COR-L47 (cell line): ENCODE data around the gene VSIG2.
"Not testable (repeated sequence)": the region's sequence is repeated elsewhere in the genome, so short reads cannot be mapped to it uniquely, and the experiment has no call there.

Experiments
- DNase-seq: peaks from one replicate; lab custom pipeline; 2025; lab: John Stamatoyannopoulos, UW

Gene VSIG2

DNA sequence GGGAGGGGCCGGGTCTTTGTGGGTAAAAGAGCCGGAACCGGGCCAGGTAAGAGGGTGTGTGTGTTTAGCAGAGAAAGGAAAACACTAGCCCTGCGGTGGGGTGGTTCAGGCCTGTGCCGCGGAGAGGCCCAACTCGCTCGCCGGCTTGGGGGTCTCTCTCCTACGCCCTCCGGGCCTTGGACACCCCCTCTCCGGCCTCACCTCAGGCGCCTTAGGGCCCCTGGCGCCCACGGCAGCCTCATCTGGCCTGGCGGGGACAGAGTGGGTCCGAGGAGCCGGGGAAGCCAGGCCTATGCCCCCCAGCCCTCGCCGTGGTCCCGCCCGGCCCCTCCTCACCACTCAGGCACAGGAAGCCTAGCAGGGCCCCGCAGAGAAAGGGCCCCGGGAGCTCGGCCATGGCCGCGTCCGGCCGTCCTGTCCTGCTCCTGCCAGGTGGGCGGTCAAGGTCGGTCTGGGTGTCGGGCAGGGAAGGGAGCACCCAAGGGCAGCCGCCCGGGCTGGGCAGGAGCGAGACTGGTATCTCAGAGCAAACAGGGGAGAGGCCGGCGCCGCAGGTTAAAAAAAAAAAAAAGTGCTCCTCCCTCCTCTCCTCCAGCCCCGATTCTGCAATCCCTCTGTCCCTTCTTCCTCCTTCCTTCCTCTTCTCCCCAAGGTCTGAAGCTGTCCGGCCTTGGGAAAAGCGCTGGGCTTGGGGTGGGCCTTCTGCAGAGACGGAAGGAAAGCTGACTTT lies at the start of gene VSIG2:
Gene VSIG2, minus strand, starts transcription at position 515 of the 730 bp plus-strand sequence. Its CDS starts 118 bp downstream, at position 397.
- DNase-seq: no peak

DNA sequence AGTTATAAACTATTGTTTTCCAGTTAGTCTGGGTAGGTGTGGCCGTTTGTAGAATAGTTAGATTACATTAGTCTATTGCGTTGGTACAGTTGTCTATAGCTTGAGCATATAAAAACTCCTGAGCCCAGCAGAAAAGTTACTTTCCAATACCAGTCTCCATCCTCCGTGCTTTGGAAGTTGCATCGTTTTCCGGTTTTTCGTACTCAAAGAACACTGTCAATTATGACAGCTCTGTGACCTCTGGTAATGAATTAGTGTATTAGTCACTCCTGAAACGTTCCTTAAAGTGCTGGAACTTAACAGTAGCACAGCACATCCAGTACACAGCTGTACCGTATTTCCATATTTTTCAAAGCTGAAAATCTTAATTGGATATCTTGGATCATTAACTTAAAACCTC lies 49.0 kb upstream of the VSIG2 start:
- no peak for DNase-seq

- DNase-seq: peak; percentile 45
Measured at GRCh38 chr11:124800226-124800929, 48.3 kb upstream of the VSIG2 start, which contains the start of gene MSANTD2. TSS of gene MSANTD2 (minus strand) at chr11:124800406. CDS start at chr11:124800380, 26 bp downstream.

DNA sequence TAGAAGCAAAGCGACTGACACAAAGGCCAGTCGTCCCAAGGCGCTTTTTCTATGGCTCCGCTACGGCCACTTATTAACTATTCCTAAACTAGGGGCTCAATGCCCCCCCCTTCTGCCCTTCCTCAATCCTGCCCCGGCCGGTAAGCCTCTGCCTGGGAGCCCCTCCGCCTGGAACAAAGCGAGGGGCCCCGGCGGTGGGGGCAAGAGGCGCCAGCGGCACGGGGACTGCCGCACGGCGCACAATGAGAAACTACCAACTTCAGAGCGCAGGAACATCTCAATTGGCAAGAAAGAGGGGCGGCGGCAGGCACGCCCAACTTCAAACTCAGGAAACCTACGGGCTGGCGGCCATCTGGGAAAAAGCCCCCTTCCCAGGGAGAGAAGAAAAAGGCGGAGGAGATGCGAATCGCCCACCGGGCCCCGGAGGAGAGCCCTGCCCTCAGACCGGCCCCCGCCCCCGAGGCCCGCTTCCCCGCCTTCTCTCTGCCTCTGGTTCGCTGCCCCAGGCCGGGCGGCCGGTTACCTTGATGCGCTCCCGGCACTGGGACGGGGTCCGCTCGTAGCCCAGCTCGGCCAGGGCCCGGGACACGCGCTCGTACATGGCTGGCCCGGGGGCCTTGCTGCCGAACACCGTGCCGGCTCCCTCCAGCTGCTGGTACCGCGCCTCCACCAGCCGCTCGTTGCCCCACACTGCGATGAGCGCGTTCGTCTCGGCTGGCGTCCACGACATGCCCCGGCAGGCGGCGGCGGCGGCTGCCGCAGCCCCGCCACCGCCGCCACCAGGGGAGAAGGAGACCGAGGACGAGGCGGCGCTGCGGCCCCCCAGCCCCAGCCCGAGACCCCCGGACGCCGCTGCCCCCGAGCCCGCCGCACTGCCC lies 47.5 kb upstream of the VSIG2 start:
- DNase-seq: no peak

DNA sequence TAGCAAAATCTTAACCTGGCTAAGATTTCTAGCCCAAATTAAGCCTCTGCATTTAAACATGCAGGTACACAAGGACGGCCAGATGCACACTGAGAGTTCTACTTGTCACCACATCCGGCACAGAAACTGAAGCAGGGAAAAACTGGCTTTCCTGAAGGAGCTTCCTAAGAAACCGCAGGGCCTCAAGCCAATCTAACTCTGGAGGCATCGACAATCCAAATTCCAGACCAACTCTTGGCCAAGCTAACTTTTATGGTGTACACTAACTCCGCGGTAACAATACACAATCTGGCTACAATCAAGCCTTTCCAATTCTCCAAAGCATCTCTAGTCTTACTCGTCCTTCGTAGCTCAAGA lies 46.9 kb upstream of the VSIG2 start:
- no peak for DNase-seq

DNA sequence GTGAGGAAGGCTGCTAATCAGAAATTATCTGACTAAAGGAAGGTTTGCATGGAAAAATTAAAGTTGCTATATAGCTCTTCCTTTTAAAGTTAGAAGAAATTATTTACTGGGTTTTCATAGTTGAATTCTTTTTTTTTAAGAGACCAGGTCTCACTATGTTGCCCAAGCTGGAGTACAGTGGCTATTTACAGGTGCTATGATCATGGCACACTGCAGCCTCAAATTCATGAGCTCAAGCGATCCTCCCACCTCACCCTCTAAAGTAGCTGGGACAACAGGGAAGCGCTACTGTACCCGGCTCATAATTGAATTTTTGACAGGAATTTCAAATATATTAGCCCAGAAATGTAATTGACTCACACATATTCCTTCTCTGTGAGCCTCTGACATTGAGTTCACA lies 44.3 kb upstream of the VSIG2 start:
- no peak for DNase-seq

GRCh38 chr11:124793466-124794278 lies 41.6 kb upstream of the VSIG2 start:
- DNase-seq: peak; percentile 48

DNA sequence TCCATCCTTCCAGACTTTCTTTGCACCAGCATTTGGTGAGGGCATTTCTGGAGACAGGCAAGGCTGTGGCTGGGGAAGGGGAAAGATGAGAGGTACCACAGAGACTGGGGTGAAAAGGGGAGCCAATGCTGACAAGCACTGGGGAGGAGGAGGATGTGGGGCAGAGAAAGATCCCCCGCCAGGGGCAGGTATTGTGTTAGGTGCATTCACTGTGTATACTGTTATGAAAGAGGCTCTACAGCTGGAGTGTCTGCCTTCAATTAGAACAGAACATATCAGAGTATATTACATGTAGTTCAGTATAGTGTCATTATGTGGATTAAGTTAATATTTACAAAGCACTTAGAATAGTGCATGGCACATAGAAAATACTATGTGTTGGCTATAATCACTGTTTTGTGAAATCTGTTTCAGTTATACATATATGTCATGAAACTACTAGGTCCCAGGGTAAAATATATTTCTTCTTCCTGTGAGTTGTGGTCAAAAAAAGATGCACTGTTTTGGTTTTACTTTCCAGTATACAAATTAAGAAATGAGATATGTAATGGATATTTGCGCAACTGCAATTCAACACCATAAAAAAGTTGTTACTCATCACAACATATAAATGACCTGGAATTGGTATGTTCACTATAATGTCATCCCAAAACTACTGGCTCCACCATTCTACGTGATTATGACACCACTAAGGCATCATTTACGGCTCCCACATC lies 39.7 kb upstream of the VSIG2 start:
- DNase-seq: no peak

- DNase-seq: no peak
Measured at GRCh38 chr11:124788521-124788920, 36.5 kb upstream of the VSIG2 start.

DNA sequence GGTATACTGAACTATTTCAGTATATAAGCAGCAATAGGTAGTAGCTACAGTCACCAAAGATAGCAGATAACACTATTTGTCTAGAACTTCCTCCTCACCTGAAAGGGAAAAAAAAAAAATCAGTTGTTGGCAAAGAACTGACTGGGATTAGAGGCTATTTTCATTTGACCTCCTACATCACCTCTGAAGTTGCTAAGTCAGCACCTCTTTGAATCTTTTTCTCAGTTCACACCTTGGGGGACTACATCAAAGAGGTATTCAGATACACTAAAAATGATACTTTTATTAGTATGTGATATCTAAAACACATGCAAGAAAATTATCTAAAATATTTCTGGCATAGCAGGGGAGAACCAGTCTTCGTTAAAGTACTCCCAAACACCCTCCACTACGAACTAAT lies 32.0 kb upstream of the VSIG2 start:
- DNase-seq: no peak

DNA sequence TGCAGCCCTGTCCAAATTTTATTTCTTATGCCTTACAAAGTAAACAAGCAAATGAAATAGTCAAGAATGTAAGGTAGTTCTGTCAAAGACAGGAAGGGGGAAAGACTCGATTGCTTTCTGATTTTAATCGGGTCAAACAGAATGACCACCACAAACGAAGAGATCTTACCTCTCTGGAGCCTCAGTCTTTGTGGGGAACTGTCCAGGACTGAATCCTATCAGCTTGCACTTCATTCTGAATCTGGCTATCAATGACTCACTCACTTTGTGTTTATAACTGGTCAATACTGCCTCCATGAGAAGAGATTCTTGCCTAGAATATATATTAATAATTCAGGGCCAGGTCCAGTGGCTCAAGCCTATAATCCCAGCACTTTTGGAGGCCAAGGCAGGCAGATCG lies 30.9 kb upstream of the VSIG2 start:
- DNase-seq: no peak

DNA sequence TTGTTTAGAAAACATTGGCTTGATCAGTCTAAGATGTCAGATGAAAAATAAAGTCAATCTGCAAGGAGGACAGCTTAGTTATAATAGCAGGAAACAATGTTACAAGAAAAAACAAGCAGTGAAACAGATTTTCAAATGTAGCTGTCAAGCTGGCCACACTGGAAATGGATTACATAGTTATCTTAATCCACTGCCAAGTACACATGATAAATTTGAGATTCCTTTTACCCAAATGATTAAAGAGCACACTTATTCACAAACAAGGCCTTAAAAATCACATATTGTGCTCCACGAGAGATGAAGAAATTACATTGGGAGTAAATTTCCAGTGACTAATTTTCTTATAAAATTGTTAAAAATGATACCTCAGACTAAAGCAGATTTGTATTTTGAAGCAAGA lies 27.5 kb upstream of the VSIG2 start:
- DNase-seq: no peak

- no peak for DNase-seq
Measured at GRCh38 chr11:124778281-124778680, 26.2 kb upstream of the VSIG2 start.

DNA sequence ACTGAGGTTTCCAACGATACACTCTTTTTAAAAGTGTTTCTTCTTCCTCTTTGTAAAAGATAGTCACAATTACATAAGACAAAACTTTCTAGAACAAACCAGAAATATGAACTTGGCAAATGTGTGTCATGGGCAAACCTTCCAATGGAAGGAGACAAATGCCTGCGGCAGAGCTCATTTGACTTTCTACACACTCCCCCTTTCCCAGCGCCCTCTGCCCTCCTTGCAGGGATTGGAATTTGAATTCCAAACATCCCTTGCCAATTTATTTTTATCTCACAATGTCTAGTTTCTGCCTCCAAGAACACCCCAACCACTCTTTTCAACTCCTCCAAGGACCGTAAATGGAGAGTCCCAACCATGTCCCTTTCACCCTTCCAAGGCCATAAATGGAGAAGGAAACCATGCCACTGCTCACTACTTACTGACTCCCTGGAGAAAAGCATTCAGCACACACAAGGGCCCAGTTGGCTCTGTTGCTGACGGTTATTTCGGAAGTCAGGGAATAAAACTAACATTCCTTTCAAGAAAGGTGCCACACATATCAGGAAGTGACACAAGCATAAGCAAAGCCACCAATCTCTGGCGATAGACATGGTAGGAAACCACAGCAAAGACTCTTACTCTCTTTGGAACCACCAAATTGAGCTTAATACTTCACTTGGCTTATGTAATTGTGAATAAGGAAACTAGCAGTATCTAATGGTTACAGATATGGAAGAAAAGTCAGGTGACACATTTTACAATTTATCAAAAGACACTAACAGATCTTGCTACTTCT lies 25.0 kb upstream of the VSIG2 start:
- DNase-seq: no peak

GRCh38 chr11:124770959-124771358 lies 18.9 kb upstream of the VSIG2 start:
- not testable (repeated sequence) for DNase-seq

GRCh38 chr11:124769806-124770774 lies 18.0 kb upstream of the VSIG2 start:
- no peak for DNase-seq

- no peak for DNase-seq
Measured at GRCh38 chr11:124768914-124769313, 16.9 kb upstream of the VSIG2 start.

GRCh38 chr11:124766156-124766555 lies 14.1 kb upstream of the VSIG2 start:
- DNase-seq: no peak
